HG03432 (cell line): ENCODE results near the gene DNAJC4.

Source experiments
- ATAC-seq: cut with Tn5 transposase; IDR thresholded peaks from one replicate; pipeline ENCODE4 v1.9.1; 2021; ENCODE audit warnings: mild to moderate bottlenecking, moderate library complexity; ENCODE audit not compliant: unreplicated experiment

DNAJC4 gene

GRCh38 chr11:64230171-64230984 lies at the start of gene DNAJC4:
DNAJC4 (plus strand) TSS chr11:64230548; CDS start chr11:64230855, 307 bp downstream.
- ATAC-seq: peak; percentile 38

GRCh38 chr11:64180891-64181290 lies 49.5 kb upstream of the DNAJC4 start:
- no peak for ATAC-seq

GRCh38 chr11:64181506-64182411 lies 48.6 kb upstream of the DNAJC4 start:
- no peak for ATAC-seq

- no peak for ATAC-seq
These were observed 46.5 kb upstream of the DNAJC4 start for GRCh38 chr11:64183890-64184289.

- ATAC-seq: peak; percentile 25
These were observed 45.1 kb upstream of the DNAJC4 start for GRCh38 chr11:64185175-64185692.

GRCh38 chr11:64185693-64186491 lies 44.5 kb upstream of the DNAJC4 start, which contains the start of gene STIP1:
STIP1 (plus strand) TSS chr11:64186171; CDS start chr11:64186262, 91 bp downstream.
- ATAC-seq: peak; percentile 85

- ATAC-seq: peak; percentile 4
These were observed 43.7 kb upstream of the DNAJC4 start for GRCh38 chr11:64186492-64187165.

GRCh38 chr11:64192434-64192833 lies 37.9 kb upstream of the DNAJC4 start:
- no peak for ATAC-seq

GRCh38 chr11:64196626-64197025 lies 33.7 kb upstream of the DNAJC4 start:
- no peak for ATAC-seq

GRCh38 chr11:64198511-64198910 lies 31.8 kb upstream of the DNAJC4 start:
- no peak for ATAC-seq

GRCh38 chr11:64201543-64201942 lies 28.8 kb upstream of the DNAJC4 start:
- ATAC-seq: no peak

GRCh38 chr11:64202992-64203391 lies 27.4 kb upstream of the DNAJC4 start:
- no peak for ATAC-seq

- ATAC-seq: no peak
These were observed 26.8 kb upstream of the DNAJC4 start for GRCh38 chr11:64203421-64204079.

- ATAC-seq: no peak
These were observed 26.3 kb upstream of the DNAJC4 start for GRCh38 chr11:64204080-64204440.

GRCh38 chr11:64204464-64204989 lies 25.8 kb upstream of the DNAJC4 start:
- ATAC-seq: no peak

- peak; percentile 41 for ATAC-seq
These were observed 23.7 kb upstream of the DNAJC4 start, which contains the start of gene FERMT3 for GRCh38 chr11:64206457-64207255. FERMT3 (plus strand) TSS chr11:64206721; CDS start chr11:64207365, 644 bp downstream.

GRCh38 chr11:64207256-64208085 lies 22.9 kb upstream of the DNAJC4 start:
- peak; percentile 55 for ATAC-seq
